ENCODE measurements around the gene KRTAP10-8.
"Not testable (repeated sequence)": the region's sequence is repeated elsewhere in the genome, so short reads cannot be mapped to it uniquely, and the experiment has no call there.

KRTAP10-8 gene

DNA sequence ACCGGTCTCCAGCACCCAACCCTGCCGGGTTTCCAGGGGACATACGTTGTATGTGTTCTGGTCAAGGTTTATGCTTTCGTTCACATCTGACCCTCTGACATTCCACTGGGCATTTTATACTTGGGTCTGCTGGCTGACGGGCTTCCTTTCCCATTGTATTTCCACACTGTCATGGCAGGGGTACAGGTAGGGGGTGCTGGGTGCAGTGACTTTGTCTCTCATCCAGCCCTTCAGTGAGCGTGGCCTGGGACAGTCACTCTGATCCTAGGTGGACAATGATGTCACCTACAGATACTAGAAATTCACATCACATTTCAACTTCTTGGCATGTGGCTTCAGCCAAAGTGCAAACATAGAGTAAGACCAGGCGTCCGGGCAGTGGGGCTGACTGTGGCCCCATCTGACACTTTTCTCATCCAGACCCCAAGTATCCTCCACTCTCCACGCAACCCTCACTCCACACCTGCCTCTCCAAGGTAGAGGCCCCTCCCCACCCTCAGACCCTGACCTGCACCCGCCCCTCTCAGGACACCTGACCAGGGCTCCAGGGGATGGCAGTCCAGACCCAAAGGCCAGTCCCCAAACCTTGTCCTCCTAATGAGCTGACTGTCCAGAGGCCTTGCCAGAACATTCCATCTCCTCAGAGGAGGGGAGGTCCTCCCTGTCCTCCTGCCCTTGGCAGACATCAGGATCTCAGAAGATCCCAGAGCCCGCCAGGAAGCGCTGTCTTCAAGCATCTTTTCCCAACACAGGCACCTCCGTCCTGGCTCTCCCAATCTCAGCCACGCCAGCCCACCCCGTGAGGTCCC is 24.5 kb downstream of the KRTAP10-8 start:
- in situ Hi-C loops (cut with MboI; ENCODE audit: low pct_unique_long_range_greater_than_20kb, low sequenced_read_pairs) = no loop called here
- no peak for DNase-seq

DNA sequence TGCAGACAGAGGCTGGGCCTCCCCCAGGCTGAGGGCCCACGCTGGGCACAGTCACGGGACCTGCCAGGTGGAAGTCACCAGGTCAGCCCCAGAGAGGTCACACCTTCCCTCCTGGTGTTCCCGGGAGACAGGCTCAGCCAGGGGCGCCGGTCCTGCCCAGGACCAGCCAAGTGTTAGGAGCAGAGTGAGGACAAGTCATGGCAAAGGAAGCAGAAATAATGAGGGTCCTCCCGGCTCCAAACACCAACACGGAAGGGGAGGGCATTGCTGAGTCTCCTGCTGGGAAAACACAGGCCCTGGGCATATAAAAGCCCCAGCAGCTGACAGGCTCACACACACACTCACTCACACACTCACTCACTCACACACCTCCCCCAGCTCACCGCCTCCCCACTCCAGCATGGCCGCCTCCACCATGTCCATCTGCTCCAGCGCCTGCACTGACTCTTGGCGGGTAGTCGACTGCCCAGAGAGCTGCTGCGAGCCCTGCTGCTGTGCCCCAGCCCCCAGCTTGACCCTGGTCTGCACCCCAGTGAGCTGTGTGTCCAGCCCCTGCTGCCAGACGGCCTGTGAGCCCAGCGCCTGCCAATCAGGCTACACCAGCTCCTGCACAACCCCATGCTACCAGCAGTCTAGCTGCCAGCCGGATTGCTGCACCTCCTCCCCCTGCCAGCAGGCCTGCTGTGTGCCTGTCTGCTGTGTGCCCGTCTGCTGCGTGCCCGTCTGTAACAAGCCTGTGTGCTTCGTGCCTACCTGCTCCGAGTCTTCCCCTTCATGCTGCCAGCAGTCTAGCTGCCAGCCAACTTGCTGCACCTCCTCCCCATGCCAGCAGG is 25.4 kb downstream of the KRTAP10-8 start, which contains the start of gene KRTAP10-10:
TSS of gene KRTAP10-10 (plus strand) at position 339 of the 833 bp plus-strand sequence. CDS start at position 401, 62 bp downstream.
- no peak for DNase-seq
- in situ Hi-C loops (cut with MboI; ENCODE audit: low pct_unique_long_range_greater_than_20kb, low sequenced_read_pairs) = no loop called here

DNA sequence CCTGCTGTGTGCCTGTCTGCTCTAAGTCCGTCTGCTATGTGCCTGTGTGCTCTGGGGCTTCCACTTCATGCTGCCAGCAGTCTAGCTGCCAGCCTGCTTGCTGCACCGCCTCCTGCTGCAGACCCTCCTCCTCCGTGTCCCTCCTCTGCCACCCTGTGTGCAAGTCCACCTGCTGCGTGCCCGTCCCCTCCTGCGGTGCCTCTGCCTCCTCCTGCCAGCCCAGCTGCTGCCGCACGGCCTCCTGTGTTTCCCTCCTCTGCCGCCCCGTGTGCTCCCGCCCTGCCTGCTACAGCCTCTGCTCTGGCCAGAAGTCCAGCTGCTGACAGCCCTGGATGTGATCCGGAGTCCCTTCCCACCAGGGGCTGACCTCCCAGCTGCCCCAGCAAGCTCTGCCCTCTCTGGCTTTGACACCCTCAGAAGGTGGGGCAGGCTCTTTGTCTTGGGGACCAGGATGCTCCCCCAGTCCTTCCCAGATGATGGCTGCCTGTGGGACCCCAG is 26.0 kb downstream of the KRTAP10-8 start:
- in situ Hi-C loops (cut with MboI; ENCODE audit: low pct_unique_long_range_greater_than_20kb, low sequenced_read_pairs); DNase-seq: not testable (repeated sequence)

DNA sequence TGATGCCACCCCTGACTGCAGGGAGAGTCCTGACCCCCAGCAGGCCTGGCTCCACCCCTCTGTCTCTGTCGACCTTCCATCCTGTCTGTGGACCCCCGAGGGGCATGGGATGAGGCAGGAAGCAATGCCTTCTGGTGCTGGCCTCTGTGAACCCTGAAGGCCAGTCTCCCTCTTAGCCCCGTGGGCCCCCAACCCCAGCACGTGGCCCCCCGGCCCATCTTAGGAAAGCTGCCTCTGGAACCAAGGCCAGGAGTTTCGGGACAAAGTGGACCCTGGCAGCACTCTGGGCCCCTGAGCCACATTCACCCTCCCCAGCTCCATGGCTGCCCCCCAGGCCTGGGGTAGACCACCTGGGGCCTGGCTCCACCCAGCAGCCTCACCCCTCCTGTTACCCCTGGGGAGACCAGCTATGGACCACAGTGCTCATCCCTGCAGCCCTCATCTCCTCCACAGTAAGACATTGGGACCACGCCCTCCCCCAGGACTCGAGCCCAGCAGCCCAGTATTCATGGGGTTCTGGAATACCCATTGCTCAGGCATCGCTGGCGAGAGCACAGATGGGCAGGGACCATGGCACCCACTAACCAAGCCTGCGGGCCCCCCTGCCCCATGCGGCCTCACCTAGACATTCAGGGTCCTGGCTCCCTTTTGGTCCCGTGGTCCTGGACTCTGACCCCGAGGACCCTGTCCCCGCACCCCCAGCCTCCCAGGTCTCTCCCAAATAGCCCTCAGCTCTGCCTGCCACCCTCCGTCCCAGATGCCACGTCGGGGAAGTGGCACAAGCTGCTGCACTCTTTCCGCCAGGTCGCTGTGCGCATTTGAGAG is 26.8 kb downstream of the KRTAP10-8 start:
- in situ Hi-C loops (cut with MboI; ENCODE audit: low pct_unique_long_range_greater_than_20kb, low sequenced_read_pairs) = not testable (repeated sequence)

DNA sequence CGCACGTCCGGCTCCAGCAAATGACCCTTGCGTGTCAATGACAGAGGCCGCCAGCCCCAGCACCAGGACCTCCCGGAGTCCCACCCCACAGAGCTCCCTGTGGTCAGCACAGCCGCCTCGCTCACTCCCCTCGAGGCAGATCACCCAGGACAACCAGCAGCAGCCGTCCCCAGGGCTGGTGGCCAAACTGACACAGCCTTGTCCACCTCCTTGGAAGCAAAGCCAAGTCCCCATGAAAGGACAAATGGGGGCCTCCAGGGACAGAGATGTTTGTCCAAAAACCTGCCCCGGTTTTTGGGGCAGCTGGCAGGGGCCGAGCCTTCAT is 27.4 kb downstream of the KRTAP10-8 start:
- DNase-seq = no peak
- in situ Hi-C loops (cut with MboI; ENCODE audit: low pct_unique_long_range_greater_than_20kb, low sequenced_read_pairs) = no loop called here

More for the DNA sequence above, 26.8 kb downstream of the KRTAP10-8 start:
- not testable (repeated sequence) for DNase-seq

DNA sequence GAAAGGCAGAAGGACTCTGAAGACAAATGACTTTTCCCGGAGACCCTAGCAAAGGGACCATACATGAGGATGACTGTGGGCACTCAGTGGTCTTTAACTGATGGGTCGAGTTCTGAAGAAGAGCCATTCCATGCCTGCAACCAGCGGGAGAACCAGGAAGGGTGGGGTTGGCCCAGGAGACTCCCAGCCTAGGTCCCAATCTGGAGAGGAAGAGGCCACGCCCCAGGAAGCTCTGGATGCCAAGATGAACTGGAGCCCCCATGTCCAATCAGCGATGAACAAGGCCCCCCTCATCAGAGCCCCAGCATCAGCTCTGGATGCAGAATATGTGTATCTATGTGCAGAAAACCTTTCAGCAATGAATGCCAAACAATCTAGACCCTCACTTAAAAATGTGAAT is 28.9 kb downstream of the KRTAP10-8 start:
- in situ Hi-C loops (cut with MboI; ENCODE audit: low pct_unique_long_range_greater_than_20kb, low sequenced_read_pairs) = no loop called here
- DNase-seq = no peak

DNA sequence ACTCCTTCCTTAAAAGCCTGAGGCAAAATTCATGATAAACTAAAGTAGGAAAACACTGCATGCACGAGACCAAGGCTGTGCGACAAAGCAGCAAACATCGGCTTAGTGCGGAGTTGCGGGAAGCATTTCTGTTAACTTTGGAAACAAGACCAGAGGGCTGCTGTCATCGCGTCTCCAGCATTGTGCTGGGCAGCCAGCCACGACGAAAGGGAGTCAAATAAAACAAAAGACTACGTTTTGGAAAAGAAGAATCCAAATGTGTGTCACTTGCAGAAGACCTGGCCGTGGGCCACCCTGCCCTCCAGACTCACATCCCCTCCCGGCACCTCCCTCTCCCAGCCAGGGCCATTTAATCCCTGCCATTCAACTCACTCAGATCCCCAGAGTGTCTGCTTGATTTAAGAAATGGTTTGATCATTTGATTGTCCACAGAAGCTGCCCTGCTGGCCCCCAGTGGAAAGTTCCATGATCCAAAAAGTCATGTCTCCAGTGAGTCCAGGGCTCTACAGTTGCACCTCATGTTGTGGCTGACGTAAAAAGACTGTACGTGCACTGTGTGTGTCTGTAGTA is 31.9 kb downstream of the KRTAP10-8 start:
- no peak for DNase-seq
- in situ Hi-C loops (cut with MboI; ENCODE audit: low pct_unique_long_range_greater_than_20kb, low sequenced_read_pairs) = no loop called here

DNA sequence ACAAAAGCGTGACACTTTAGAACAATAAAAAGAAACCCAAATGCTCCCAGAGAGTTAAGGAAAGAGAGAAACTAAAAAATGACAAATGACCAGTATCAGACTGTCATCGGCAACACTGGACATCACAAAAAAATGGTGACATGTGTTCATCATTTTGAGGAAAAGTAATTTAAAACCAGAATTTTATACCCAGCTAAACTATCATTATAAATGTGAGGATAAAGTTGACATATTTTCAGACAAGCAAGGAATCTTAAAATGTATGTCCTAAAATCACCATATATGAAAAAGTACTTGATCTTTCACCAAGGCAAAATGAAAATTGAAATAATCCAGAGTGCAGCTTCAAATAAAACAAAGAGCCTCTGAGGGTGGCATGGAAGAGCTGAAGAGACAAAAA is 33.0 kb downstream of the KRTAP10-8 start:
- in situ Hi-C loops (cut with MboI; ENCODE audit: low pct_unique_long_range_greater_than_20kb, low sequenced_read_pairs) = no loop called here
- no peak for DNase-seq

DNA sequence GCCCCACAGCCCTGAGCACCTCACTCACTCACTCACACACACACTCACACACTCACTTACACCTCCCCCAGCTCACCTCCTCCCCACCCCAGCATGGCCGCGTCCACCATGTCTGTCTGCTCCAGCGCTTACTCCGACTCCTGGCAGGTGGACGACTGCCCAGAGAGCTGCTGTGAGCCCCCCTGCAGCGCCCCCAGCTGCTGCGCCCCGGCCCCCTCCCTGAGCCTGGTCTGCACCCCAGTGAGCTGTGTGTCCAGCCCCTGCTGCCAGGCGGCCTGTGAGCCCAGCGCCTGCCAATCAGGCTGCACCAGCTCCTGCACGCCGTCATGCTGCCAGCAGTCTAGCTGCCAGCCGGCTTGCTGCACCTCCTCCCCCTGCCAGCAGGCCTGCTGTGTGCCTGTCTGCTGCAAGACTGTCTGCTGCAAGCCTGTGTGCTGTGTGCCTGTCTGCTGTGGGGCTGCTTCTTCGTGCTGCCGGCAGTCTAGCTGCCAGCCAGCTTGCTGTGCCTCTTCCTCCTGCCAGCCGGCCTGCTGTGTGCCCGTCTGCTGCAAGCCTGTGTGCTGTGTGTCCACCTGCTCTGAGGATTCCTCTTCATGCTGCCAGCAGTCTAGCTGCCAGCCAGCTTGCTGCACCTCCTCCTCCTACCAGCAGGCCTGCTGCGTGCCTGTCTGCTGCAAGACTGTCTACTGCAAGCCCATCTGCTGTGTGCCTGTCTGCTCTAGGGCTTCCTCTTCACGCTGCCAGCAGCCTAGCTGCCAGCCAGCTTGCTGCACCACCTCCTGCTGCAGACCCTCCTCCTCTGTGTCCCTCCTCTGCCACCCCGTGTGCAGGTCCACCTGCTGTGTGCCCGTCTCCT is 34.7 kb downstream of the KRTAP10-8 start, which contains the start of gene KRTAP10-11:
TSS of gene KRTAP10-11 (plus strand) at position 49 of the 856 bp plus-strand sequence. CDS start at position 94, 45 bp downstream.
- in situ Hi-C loops (cut with MboI; ENCODE audit: low pct_unique_long_range_greater_than_20kb, low sequenced_read_pairs); DNase-seq: not testable (repeated sequence)

DNA sequence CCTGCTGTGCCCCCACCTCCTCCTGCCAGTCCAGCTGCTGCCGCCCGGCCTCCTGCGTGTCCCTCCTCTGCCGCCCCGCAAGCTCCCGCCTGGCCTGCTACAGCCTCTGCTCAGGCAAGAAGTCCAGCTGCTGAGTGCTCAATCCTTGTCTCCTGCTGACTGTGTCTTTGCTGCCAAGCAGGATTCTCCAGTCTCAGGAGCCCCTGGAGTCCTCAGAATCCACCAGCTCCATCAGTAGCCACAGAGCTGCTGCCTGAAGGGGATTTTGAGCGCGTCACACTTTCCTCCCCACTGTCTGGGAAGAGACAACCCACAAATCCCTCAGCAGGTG is 35.3 kb downstream of the KRTAP10-8 start:
- DNase-seq = no peak
- in situ Hi-C loops (cut with MboI; ENCODE audit: low pct_unique_long_range_greater_than_20kb, low sequenced_read_pairs) = no loop called here

DNA sequence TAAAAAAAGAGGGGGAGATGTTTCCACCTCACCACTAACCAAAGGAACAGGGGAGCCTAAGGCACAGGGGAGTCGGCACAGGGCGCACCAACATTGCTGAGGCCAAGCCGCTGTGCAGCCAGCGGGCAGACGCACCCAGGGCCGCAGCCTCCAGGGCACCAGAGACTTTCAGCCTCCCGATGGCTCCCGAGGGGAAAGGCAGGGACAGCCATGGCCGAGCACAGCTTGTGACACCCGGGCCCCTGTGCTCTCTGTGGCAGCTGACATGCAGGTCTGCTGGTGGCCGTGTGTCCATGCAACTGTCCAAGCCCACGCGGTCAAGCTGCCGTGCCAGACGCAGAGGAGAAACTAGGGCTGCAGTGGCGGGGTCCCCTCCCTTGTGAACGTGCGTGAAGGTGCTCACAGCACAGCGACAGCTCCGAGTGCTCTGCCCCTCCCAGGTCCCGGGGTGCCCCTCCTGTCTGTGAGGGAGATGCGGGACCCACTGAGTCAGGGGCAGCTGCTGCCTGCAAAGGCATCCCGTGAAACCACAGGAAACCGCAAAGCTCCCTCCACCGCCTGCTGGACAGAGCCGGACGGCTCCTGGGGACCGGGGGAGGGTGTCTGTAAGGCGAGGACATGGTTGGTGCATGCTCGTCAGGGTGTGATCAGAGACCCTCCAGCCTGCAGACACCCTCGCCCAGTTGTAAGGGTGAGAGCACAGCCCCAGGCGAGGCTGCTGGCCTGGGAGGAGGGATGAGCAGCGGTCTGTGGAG is 36.9 kb downstream of the KRTAP10-8 start:
- DNase-seq = no peak
- in situ Hi-C loops (cut with MboI; ENCODE audit: low pct_unique_long_range_greater_than_20kb, low sequenced_read_pairs) = no loop called here

DNA sequence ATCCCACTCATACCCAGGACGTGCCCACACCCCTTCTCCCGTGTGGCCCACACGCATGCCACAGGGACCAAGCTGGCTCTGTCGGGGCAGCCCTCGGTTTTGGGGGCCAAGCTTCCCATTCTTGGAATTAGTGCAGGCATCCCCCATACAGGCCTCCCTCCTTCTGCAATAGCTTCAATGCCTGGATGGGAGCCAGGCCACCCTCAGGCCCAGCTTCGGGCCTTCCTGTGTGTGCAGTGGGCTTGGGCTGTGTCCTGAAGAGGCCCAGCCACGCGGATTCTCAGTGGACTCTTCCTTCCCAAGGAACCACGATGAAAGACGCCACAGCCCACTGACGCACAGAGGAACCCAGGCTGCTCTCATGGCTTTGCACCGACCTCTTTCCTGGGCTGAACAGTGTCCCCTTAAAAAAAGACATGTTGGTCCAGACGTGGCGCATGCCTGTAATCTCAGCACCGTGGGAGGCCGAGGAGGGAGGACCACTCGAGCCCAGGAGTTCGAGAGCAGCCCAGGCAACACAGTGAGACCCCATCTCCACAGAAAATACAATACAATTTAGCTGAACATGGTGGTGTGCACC is 37.7 kb downstream of the KRTAP10-8 start:
- in situ Hi-C loops (cut with MboI; ENCODE audit: low pct_unique_long_range_greater_than_20kb, low sequenced_read_pairs) = no loop called here
- no peak for DNase-seq

DNA sequence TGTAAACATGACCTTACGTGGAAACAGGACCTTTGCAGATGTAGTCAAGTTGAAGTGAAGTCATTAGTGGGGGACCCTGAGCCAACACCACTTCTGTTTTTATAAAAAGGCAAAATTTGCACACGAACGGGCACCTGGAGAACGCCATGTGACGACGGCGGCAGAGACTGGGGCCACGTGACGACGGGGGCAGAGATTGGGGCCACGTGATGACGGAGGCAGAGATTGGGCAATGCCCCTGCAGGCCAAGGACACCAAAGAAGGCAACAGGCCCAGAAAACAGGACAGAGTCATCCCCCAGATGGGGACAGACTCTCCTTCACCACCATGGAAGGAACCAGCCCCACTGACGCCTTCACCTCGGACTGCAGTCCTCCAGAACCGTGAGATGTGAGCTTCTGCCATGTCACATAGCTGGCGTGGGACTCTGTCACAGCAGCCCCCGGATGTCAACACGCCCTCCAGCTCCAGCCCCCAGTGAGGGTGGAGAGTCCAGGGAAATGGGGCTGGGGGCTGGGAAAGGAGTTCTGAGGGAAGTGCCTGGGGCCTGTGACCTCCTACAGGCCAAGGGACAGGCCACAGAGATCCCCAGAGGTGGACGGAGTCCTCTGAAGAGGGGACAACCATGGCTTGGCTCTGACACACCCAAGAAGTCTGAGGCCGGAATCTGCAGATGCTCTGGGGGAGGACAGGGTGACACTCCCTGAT is 38.5 kb downstream of the KRTAP10-8 start:
- DNase-seq = no peak
- in situ Hi-C loops (cut with MboI; ENCODE audit: low pct_unique_long_range_greater_than_20kb, low sequenced_read_pairs) = no loop called here

DNA sequence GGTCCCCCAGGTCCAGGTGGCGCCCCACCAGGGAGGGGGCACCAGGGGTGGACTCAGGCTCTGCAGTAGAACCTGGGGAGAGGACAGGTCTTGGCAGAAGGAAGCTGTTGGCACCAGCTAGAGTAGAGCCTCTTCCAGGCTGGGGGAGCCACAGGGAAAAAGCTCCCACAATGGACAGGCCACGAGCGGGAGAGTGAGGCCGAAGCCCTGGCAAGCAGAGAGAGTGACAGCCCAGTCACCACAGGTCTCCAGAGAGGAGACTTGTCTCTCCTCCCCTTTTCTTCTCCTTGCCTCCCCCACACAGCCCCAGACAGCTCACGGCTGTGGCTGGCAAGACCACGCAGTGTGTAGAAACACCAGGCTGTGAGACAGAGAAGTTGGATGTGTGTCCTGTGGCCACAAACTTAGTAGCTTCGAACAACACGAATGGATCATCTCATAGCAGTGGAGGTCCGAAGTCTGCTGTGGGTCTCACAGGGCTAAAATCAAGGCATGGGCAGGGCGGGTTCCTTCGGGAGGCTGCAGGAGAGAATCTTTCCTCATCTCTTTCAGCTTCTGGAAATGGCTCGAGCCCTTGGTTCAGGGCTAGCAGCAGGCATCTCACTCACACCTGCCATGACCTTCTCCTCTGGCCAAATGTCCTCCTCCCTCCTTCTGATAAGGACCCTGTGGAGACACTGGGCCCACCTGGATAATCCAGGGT is 39.2 kb downstream of the KRTAP10-8 start:
- in situ Hi-C loops (cut with MboI; ENCODE audit: low pct_unique_long_range_greater_than_20kb, low sequenced_read_pairs) = no loop called here
- DNase-seq = no peak

DNA sequence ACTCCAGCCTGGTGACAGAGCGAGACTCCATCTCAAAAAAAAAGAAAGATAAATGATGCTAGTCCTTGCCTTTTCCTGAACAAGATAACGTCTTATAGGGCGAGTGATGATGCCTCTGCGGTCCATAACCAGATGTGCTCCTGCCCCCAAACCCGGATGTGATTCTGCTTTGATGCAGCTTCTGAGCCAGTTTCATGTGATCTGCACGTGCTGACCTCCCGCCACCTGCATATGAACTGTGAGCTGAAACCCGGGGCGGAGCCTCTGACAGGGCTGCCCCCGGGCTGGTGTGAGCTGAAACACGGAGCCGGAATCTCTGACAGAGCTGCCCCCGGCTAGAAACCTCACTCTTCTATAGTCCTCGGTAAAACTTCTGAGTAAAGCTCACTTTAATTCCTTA is 41.2 kb downstream of the KRTAP10-8 start:
- no peak for DNase-seq

More for the DNA sequence above, 41.2 kb downstream of the KRTAP10-8 start:
- in situ Hi-C loops (cut with MboI; ENCODE audit: low pct_unique_long_range_greater_than_20kb, low sequenced_read_pairs) = no loop called here
